Gastrocnemius medialis (tissue), 4 donors: Measurements from ENCODE around the gene KCTD16. TPM values are rescaled to one million over a fixed set of nuclear protein-coding genes. Genes with fewer than 3 reads are reported as not detected.

Experiments used
- ATAC-seq, 2 donors: fragments of 150-250 bp; one replicate each; pipeline ENCODE4 v1.9.1; 2016
- DNase-seq, 2 donors: peaks; one replicate each; pipeline ENCODE4 v3.0.0-alpha.2; 2019
- H3K27ac ChIP-seq, 4 donors: fragments of 200-600 bp; sonication (generic); 1 replicate in 1 of 4; 2 replicates in 3 of 4; pipeline ENCODE4 v1.5.1; 2016 to 2018; ENCODE audit warnings: mild to moderate bottlenecking in 2 of 4, moderate library complexity in 1 of 4
- H3K27me3 ChIP-seq, 3 donors: fragments of 200-600 bp; sonication (generic) in 2 of 3; 1 replicate in 1 of 3; 2 replicates in 2 of 3; pipeline versions ENCODE4 v1.5.1 to v1.6.0; 2016 to 2019; ENCODE audit warnings: mild to moderate bottlenecking in 1 of 3, moderate library complexity in 1 of 3
- H3K36me3 ChIP-seq, 2 donors: fragments of 200-600 bp; sonication (generic) in 1 of 2; one replicate each; pipeline ENCODE4 v1.5.1; 2017 to 2018
- H3K4me1 ChIP-seq, 2 donors: fragments of 200-600 bp; sonication (generic) in 1 of 2; one replicate each; pipeline ENCODE4 v1.5.1; 2016 to 2017; ENCODE audit warnings: mild to moderate bottlenecking in 2 of 2
- H3K4me3 ChIP-seq, 4 donors: fragments of 200-600 bp; sonication (generic) in 3 of 4; 1 replicate in 1 of 4; 2 replicates in 3 of 4; pipeline ENCODE4 v1.5.1; 2016 to 2019; ENCODE audit warnings: mild to moderate bottlenecking in 2 of 4
- H3K9me3 ChIP-seq, 3 donors: fragments of 200-600 bp; sonication (generic) in 2 of 3; 1 replicate in 1 of 3; 2 replicates in 2 of 3; pipeline ENCODE4 v1.5.1; 2016 to 2019
- POLR2A ChIP-seq, 2 donors: fragments of 450-650 bp; IDR thresholded peaks; one replicate each; pipeline ENCODE4 v1.6.1; 2017; ENCODE audit warnings: antibody characterized with exemption in 2 of 2, mild to moderate bottlenecking in 2 of 2, moderate library complexity in 2 of 2
- in situ Hi-C, 4 donors: fragments of 200-750 bp; cut with MboI; loops; one replicate each; pipeline versions ENCODE4 v1.15.0 to v1.8.0; 2017; ENCODE audit warnings: low sequenced_read_pairs in 4 of 4
- intact Hi-C: fragments of 100-400 bp; cut with DNase I; formaldehyde crosslinking; loops from one replicate; pipeline ENCODE4 v1.15.1; 2023; ENCODE audit warnings: low total_unique reads
- total RNA-seq, 4 donors: library from RNA; depleted of rRNA; stranded (reverse); fragments of >200 nt; gene quantifications; one replicate each; pipeline versions ENCODE4 v1.1.0 to v1.2.3, GENCODE V29; 2016
- TF ChIP-seq, protein P1 (sequence below), 5 experiments: fragments of 450-650 bp in 3 of 5; fragments of 200-600 bp in 2 of 5; sonication (generic) in 2 of 5; IDR thresholded peaks in 4 of 5; conservative IDR thresholded peaks in 1 of 5; 1 replicate in 4 of 5; 2 replicates in 1 of 5; pipeline ENCODE4 v1.5.1; 2016 to 2019; ENCODE audit warnings: antibody characterized with exemption in 5 of 5, mild to moderate bottlenecking in 3 of 5, moderate library complexity in 3 of 5

Gene KCTD16
- total RNA-seq, 4 donors from 2014 or later = 0.02 TPM; not detected in 3

DNA sequence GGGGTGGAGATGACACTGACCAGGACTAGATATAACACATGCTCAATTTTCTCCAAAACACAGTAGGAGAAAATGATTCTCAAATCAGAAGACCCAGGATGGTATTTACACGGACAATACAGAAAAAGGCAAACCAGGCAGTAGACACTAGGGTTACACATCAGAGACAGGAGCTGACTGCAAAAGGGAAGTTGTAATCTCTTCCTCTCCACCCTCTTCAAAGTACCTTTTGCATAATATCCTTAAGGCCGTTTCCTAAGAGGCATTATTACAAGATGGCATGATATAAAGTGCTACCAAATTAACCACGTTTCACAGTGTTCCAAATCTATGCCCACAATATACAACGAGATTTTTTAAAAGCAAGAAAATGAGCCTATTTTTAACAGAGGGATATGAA lies 39.4 kb upstream of the KCTD16 start:
- intact Hi-C loops = no loop called here
- TF ChIP-seq POLR2A (IDR thresholded peaks at IDR 0.05) = no peak
- TF ChIP-seq, protein P1, sequence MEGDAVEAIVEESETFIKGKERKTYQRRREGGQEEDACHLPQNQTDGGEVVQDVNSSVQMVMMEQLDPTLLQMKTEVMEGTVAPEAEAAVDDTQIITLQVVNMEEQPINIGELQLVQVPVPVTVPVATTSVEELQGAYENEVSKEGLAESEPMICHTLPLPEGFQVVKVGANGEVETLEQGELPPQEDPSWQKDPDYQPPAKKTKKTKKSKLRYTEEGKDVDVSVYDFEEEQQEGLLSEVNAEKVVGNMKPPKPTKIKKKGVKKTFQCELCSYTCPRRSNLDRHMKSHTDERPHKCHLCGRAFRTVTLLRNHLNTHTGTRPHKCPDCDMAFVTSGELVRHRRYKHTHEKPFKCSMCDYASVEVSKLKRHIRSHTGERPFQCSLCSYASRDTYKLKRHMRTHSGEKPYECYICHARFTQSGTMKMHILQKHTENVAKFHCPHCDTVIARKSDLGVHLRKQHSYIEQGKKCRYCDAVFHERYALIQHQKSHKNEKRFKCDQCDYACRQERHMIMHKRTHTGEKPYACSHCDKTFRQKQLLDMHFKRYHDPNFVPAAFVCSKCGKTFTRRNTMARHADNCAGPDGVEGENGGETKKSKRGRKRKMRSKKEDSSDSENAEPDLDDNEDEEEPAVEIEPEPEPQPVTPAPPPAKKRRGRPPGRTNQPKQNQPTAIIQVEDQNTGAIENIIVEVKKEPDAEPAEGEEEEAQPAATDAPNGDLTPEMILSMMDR (IDR thresholded peaks at IDR 0.05 in 4 of 5, conservative IDR thresholded peaks at IDR 0.05 in 1 of 5) = no peak

DNA sequence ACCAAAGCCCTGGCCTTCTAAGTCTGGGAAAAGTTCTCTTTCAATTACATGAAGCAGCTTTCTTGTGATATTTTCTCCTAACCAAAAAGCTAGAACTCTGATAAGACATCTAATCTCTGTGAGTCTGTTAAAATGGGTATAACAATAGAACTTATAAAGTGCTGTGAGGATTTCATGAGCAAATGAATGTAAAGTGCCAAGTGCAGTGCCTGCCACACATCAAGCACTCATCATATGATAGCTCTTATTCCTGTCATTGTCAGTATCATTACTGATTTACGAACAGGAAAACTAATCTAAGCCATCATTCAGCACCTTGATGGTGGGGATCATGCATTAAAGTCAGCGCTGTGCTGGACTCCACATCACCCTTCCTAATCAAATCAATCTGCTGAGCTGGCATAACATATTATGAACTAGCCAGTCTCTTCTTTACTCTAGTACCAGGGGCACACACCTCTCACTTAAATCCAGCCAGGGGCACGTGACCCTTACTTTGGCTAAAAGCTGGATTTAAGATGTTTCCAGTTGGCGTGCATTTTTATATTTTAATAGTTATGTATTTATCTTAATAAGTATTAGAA lies 37.5 kb upstream of the KCTD16 start:
- Histone ChIP-seq H3K36me3 (no peaks in the 10 kb centered on the region), H3K4me3 (no peak overlapping the region), H3K4me1 (peaks cover 0 to 4% of the 10 kb centered on the region in 2 donors), H3K27ac (no peak overlapping the region), H3K9me3 (no peaks in the 10 kb centered on the region), H3K27me3 (no peaks in the 10 kb centered on the region)
- in situ Hi-C loops = loop anchor here in 1 of 4 donors (25.0 kb wide), 1 partner anchor 296 kb away; no protein-coding TSS in a partner anchor
- intact Hi-C loops = no loop called here
- DNase-seq (no peak), ATAC-seq (no peak)
- TF ChIP-seq POLR2A (IDR thresholded peaks at IDR 0.05) = no peak
- TF ChIP-seq, protein P1 (IDR thresholded peaks at IDR 0.05 in 4 of 5, conservative IDR thresholded peaks at IDR 0.05 in 1 of 5) = no peak

More for the DNA sequence above, 39.4 kb upstream of the KCTD16 start:
- Histone ChIP-seq H3K9me3 (no peaks in the 10 kb centered on the region), H3K27me3 (no peaks in the 10 kb centered on the region), H3K4me3 (no peak overlapping the region), H3K4me1 (peaks cover 0 to 4% of the 10 kb centered on the region in 2 donors), H3K27ac (no peak overlapping the region), H3K36me3 (no peaks in the 10 kb centered on the region)
- in situ Hi-C loops = loop anchor here in 1 of 4 donors (25.0 kb wide), 1 partner anchor 294 kb away; no protein-coding TSS in a partner anchor
- ATAC-seq (no peak), DNase-seq (no peak)

DNA sequence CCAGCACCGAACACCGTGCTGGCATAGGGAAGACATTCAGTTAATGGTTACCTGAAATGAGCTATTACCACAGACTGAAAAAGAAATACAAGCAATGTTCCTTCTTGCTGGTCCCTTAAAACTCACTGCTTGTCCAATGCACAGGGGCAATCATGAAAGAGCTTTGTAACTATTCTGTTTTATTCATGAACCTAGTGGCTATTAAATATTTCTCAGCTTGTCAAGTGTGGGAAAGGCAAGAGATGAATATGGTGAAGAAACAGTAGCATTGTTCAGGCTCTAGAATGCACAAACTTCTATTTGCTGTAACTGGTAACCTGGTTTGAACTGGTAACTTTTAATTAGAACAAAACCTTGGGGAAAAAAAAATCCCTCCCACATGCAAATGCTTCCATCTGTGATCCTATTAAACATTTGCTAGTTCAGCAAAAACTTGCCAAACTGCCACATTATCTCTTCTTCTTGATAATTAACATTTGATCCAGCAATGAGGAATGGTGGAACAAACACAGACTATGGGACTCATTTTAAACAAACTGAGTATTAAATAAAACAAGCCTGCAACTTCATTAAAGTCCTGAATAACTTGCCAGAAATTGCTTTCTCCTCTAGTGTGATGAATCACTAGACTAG lies 36.4 kb upstream of the KCTD16 start:
- in situ Hi-C loops = loop anchor here in 1 of 4 donors (25.0 kb wide), 1 partner anchor 297 kb away; no protein-coding TSS in a partner anchor

DNA sequence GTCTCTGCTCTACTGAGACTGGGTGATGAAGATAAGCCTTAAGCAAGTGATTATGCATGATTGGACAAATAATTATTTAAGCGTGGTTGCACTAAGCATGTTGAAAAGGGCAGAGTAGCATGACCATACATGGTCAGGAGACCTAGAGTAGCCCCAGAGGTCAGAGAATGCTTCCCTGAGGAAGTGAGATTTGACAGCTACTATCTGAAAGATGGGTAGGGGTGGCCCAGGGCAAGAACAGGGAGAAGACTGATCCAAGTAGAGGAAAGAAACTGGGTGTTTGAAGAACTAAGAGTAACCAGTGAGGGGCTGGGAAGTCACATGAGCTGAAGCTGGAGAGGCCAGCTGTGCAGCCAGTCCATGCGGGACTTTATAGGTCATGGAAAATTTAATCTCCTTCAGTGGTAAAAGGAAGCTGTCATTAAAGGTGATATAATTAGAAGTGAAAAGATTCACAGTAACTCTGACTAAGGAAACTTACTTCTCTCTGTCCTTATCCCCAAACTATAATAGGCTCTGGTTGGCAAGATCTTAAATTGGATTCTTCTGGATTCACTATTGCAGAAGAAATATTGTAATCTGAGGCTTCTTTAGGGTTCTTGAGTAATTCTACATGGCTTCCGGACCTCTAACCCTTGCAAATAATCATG lies 35.4 kb upstream of the KCTD16 start:
- no peaks in the 10 kb centered on the region for H3K9me3 ChIP-seq
- no peaks in the 10 kb centered on the region for H3K27me3 ChIP-seq
- ATAC-seq (no peak), DNase-seq (no peak)
- no peaks in the 10 kb centered on the region for H3K36me3 ChIP-seq
- in situ Hi-C loops = loop anchor here in 1 of 4 donors (25.0 kb wide), 1 partner anchor 298 kb away; no protein-coding TSS in a partner anchor
- intact Hi-C loops = no loop called here
- H3K4me1 ChIP-seq = peaks cover 0 to 4% of the 10 kb centered on the region in 2 donors
- TF ChIP-seq, protein P1 (IDR thresholded peaks at IDR 0.05 in 4 of 5, conservative IDR thresholded peaks at IDR 0.05 in 1 of 5) = no peak
- no peak overlapping the region for H3K4me3 ChIP-seq
- H3K27ac ChIP-seq = no peak overlapping the region

More for the DNA sequence above, 36.4 kb upstream of the KCTD16 start:
- Histone ChIP-seq H3K4me3 (no peak overlapping the region), H3K9me3 (no peaks in the 10 kb centered on the region), H3K27ac (no peak overlapping the region), H3K27me3 (no peaks in the 10 kb centered on the region), H3K4me1 (peaks cover 0 to 4% of the 10 kb centered on the region in 2 donors), H3K36me3 (no peaks in the 10 kb centered on the region)
- no peak for DNase-seq
- no peak for TF ChIP-seq POLR2A (IDR thresholded peaks at IDR 0.05)
- no peak for ATAC-seq
- intact Hi-C loops = no loop called here

DNA sequence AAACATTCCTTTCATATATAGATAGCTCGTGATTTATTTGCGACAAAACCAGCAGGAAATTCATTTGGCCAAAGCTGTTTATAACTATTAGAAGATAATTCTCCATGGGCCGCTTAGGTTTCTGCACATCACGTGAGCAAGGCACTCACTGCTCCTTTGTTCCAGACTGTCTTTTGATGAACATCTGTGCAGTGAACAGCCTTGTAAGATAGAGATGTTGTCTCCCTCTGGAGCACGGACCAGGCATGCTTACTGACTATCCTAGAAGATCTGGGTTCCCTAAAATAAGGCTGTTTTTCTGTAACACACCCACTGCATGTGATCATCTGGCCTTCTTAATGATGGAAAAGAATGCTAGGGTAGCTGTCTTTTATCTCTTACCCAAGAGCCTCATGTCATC lies 31.1 kb upstream of the KCTD16 start:
- Histone ChIP-seq H3K9me3 (no peaks in the 10 kb centered on the region), H3K27ac (no peak overlapping the region), H3K27me3 (no peaks in the 10 kb centered on the region), H3K36me3 (no peaks in the 10 kb centered on the region), H3K4me1 (peaks cover 6 to 11% of the 10 kb centered on the region in 2 donors), H3K4me3 (no peak overlapping the region)
- in situ Hi-C loops (loop anchor here in 1 of 4 donors (25.0 kb wide), 1 partner anchor 302 kb away; no protein-coding TSS in a partner anchor), intact Hi-C loops (no loop called here)
- no peak for TF ChIP-seq POLR2A (IDR thresholded peaks at IDR 0.05)
- TF ChIP-seq, protein P1 (IDR thresholded peaks at IDR 0.05 in 4 of 5, conservative IDR thresholded peaks at IDR 0.05 in 1 of 5) = no peak
- ATAC-seq = peak; percentile 44 to 46
- no peak for DNase-seq
